BJ (cell line): Measurements from ENCODE around the gene DECR2. TPM values are rescaled to one million over a fixed set of nuclear protein-coding genes. Genes with fewer than 3 reads are reported as not detected.

ENCODE experiments used
- CTCF ChIA-PET: fragments of 350-600 bp; formaldehyde crosslinking; extraction: SDS; loops from one replicate; lab custom pipeline; 2021; ENCODE audit warnings: antibody characterized with exemption, inconsistent platforms; lab: Yijun Ruan, JAX
- POLR2A ChIA-PET: fragments of 300-600 bp; sonication (Branson Sonifier 250); formaldehyde crosslinking; extraction: SDS; loops from one replicate; lab custom pipeline; 2021; ENCODE audit warnings: antibody characterized with exemption; lab: Charles Lee
- DNase-seq: peaks from one replicate; pipeline ENCODE4 v3.0.0-alpha.2; 2011; ENCODE audit warnings: low read depth
- H3K27me3 ChIP-seq: 2 replicates; pipeline ENCODE4 v1.6.0; 2011; ENCODE audit warnings: low read length; ENCODE audit not compliant: control insufficient read depth, insufficient read depth
- H3K36me3 ChIP-seq: 2 replicates; pipeline ENCODE4 v1.5.1; 2011; ENCODE audit warnings: low read length; ENCODE audit not compliant: control insufficient read depth, insufficient read depth
- H3K4me3 ChIP-seq: 2 replicates; pipeline ENCODE4 v1.5.1; 2011; ENCODE audit warnings: low read depth, mild to moderate bottlenecking, control low read depth, low read length
- polyA plus RNA-seq: library from polyadenylated mRNA; depleted of rRNA; stranded (reverse); fragments of >200 nt; gene quantifications from 2 replicates; pipeline ENCODE4 v1.2.3, GENCODE V29; 2011
- TF ChIP-seq, protein P1 (sequence below): IDR thresholded peaks from 2 replicates; pipeline ENCODE4 v1.5.1; 2011; ENCODE audit warnings: low read depth, mild to moderate bottlenecking, control low read depth, inconsistent platforms, low read length, moderate library complexity; ENCODE audit not compliant: insufficient read depth

DECR2 gene
- polyA plus RNA-seq, 1 experiment = 23.6 TPM

DNA sequence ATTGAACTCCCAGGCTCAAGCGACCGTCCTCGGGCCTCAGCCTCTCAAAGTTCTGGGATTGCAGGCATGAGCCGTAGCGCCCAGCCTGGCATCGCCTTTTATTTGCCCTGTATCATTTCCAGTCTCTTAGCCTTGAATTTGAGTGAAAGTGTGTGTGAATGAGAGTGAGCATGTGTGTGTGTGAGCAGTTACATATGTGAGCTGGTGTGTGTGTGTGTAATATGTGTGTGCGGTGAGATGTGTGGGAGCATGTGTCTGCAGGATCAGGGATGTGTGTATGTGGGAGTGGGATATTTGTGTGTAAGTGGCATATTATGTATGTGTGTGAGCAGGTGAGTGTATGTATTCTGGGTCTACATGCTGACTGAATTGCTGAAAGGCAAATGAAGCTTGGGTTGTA is 29.2 kb downstream of the DECR2 start:
- ChIA-PET CTCF (interaction anchor here (0.6 kb wide), 2 partner anchors 22 to 32 kb away, joined by 5 read pairs; no protein-coding TSS in a partner anchor), POLR2A (no interaction called here)
- no peak overlapping the region for H3K4me3 ChIP-seq
- no peaks in the 10 kb centered on the region for H3K36me3 ChIP-seq
- TF ChIP-seq, protein P1, sequence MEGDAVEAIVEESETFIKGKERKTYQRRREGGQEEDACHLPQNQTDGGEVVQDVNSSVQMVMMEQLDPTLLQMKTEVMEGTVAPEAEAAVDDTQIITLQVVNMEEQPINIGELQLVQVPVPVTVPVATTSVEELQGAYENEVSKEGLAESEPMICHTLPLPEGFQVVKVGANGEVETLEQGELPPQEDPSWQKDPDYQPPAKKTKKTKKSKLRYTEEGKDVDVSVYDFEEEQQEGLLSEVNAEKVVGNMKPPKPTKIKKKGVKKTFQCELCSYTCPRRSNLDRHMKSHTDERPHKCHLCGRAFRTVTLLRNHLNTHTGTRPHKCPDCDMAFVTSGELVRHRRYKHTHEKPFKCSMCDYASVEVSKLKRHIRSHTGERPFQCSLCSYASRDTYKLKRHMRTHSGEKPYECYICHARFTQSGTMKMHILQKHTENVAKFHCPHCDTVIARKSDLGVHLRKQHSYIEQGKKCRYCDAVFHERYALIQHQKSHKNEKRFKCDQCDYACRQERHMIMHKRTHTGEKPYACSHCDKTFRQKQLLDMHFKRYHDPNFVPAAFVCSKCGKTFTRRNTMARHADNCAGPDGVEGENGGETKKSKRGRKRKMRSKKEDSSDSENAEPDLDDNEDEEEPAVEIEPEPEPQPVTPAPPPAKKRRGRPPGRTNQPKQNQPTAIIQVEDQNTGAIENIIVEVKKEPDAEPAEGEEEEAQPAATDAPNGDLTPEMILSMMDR = no peak
- no peak for DNase-seq
- no peaks in the 10 kb centered on the region for H3K27me3 ChIP-seq

DNA sequence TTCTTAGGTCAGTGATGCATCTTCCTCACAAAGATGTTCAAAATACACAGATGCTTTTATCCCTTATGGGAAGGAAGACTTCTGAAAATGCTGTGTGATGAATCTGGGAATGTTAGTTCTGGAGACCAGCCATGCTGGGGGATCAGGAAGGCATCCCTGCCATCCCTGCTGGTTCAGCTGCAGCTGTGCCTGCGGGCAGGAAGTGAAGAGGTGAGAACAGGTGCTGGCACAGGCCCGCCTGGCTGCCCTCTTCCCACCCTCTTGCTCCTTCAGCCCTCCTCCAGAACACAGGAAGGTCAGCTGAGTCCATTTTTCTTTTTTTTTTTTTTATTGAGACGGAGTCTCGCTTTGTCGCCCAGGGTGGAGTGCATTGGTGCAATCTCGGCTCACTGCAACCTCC is 38.9 kb downstream of the DECR2 start:
- ChIA-PET CTCF (no interaction called here), POLR2A (no interaction called here)
- 0 out of 2 replicates have a peak, but pooled peaks cover 1% of the 10 kb centered on the region for H3K36me3 ChIP-seq
- no peak overlapping the region for H3K4me3 ChIP-seq
- TF ChIP-seq, protein P1 = no peak
- no peaks in the 10 kb centered on the region for H3K27me3 ChIP-seq
- no peak for DNase-seq

DNA sequence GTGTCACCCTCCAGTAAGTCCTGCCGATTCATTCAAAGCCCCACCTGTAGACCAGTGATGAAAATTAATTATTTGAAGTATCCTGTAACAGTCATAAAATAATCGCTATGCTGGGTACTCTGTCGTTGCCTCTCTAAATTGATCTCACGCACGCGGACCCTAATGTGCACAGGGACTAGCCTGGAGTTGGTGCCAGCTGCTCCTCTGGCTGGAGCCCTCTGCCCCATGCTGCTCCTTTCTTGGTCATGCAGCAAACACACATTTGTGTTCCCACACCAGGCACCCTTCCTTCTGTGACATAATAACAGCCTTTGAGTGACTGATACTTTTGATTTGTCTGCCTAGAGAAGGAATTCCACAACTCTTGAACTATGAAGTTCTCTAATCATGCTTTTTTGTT is 39.8 kb downstream of the DECR2 start:
- H3K27me3 ChIP-seq = no peaks in the 10 kb centered on the region
- 0 out of 2 replicates have a peak, but pooled peaks cover 1% of the 10 kb centered on the region for H3K36me3 ChIP-seq
- ChIA-PET POLR2A (no interaction called here), CTCF (no interaction called here)
- no peak for DNase-seq
- TF ChIP-seq, protein P1 = no peak
- H3K4me3 ChIP-seq = no peak overlapping the region

DNA sequence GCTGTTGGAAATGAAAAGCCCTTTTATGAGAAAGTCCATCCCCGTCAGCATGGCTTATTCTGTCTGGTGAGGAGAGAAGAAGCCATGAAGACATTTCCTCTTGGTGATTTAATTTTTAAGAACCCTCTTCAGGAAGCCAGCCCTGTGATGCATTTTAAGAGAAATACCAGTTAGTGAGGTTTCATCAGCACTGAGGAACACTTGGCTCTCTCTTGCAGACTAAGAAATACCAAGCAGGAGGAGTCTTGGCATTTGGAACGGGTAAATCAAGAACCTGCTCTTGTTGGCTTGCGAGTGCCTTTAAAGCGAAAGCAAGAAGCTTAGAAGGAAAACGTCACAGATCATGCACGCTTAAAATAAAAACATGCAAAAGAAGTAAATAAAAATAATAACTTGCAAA is 41.3 kb downstream of the DECR2 start:
- TF ChIP-seq, protein P1 = no peak
- DNase-seq = no peak
- POLR2A ChIA-PET = no interaction called here
- no peak overlapping the region for H3K4me3 ChIP-seq
- H3K27me3 ChIP-seq = no peaks in the 10 kb centered on the region
- CTCF ChIA-PET = interaction anchor here (0.6 kb wide), 1 partner anchor 228 kb away, joined by 3 read pairs; no protein-coding TSS in a partner anchor
- 0 out of 2 replicates have a peak, but pooled peaks cover 1% of the 10 kb centered on the region for H3K36me3 ChIP-seq

DNA sequence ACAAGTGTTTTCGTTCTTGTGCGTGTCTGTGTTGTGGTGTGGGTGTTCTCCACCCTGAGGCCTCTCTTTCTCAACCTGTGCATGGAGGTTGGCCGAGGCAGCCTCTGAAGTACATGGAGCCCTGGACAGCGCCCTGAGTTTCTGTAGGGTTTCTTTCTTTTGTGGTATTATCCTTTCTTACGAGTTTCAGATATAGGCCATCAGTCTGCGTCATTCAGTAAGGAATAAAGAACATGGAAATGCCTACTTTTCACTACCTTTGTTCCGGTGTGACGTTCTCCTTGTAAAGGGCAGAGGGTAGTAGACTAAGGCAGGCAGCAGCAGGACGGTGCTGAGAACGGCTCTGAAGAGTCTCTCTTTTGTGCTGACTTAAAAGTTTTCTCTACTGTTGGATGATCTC is 42.3 kb downstream of the DECR2 start:
- Histone ChIP-seq H3K4me3 (no peak overlapping the region), H3K27me3 (no peaks in the 10 kb centered on the region), H3K36me3 (0 out of 2 replicates have a peak, but pooled peaks cover 1% of the 10 kb centered on the region)
- TF ChIP-seq, protein P1 = no peak
- ChIA-PET POLR2A (no interaction called here), CTCF (no interaction called here)
- DNase-seq = no peak
